GM18520 (cell line): Measurements from ENCODE around the gene PRDM16.

Source experiments
- ATAC-seq: cut with Tn5 transposase; IDR thresholded peaks from one replicate; pipeline ENCODE4 v1.9.1; 2021; ENCODE audit not compliant: unreplicated experiment

PRDM16 gene

GRCh38 chr1:3221112-3222041 lies 152.4 kb downstream of the PRDM16 start:
- no peak for ATAC-seq

- ATAC-seq = no peak
Observed at GRCh38 chr1:3222042-3222692, 153.2 kb downstream of the PRDM16 start.

- ATAC-seq = no peak
Observed at GRCh38 chr1:3225661-3226060, 156.7 kb downstream of the PRDM16 start.

GRCh38 chr1:3226191-3226590 lies 157.2 kb downstream of the PRDM16 start:
- ATAC-seq = no peak

GRCh38 chr1:3226701-3227350 lies 157.8 kb downstream of the PRDM16 start:
- no peak for ATAC-seq

- ATAC-seq = no peak
Observed at GRCh38 chr1:3227351-3227704, 158.3 kb downstream of the PRDM16 start.

GRCh38 chr1:3227893-3228292 lies 158.9 kb downstream of the PRDM16 start:
- ATAC-seq = no peak

- ATAC-seq = no peak
Observed at GRCh38 chr1:3229081-3229725, 160.2 kb downstream of the PRDM16 start.

- no peak for ATAC-seq
Observed at GRCh38 chr1:3230553-3230952, 161.6 kb downstream of the PRDM16 start.

- ATAC-seq = no peak
Observed at GRCh38 chr1:3231245-3231644, 162.2 kb downstream of the PRDM16 start.

- no peak for ATAC-seq
Observed at GRCh38 chr1:3231826-3232225, 162.8 kb downstream of the PRDM16 start.

GRCh38 chr1:3233031-3233430 lies 164.0 kb downstream of the PRDM16 start:
- ATAC-seq = no peak

- ATAC-seq = no peak
Observed at GRCh38 chr1:3233551-3233950, 164.5 kb downstream of the PRDM16 start.

- ATAC-seq = no peak
Observed at GRCh38 chr1:3234281-3234680, 165.3 kb downstream of the PRDM16 start.

- ATAC-seq = no peak
Observed at GRCh38 chr1:3234956-3235355, 166.0 kb downstream of the PRDM16 start.

GRCh38 chr1:3235496-3235895 lies 166.5 kb downstream of the PRDM16 start:
- ATAC-seq = no peak

- no peak for ATAC-seq
Observed at GRCh38 chr1:3236361-3236760, 167.4 kb downstream of the PRDM16 start.

GRCh38 chr1:3236955-3237354 lies 168.0 kb downstream of the PRDM16 start:
- ATAC-seq = no peak

- ATAC-seq = no peak
Observed at GRCh38 chr1:3237570-3237969, 168.6 kb downstream of the PRDM16 start.

- ATAC-seq = no peak
Observed at GRCh38 chr1:3237994-3238702, 169.1 kb downstream of the PRDM16 start.
